Measurements from ENCODE around the gene HS6ST3. TPM values are rescaled to one million over a fixed set of nuclear protein-coding genes. Genes with fewer than 3 reads are reported as not detected.

The HS6ST3 gene
- total and polyA plus RNA-seq, 9 of the 15 experiments (the other 6 are each of a cell fraction or from before 2014, with no cell fraction given) = not detected

GRCh38 chr13:96130818-96131340 is 41.0 kb downstream of the HS6ST3 start:
- H3K79me2 ChIP-seq (ENCODE audit: control insufficient read depth, insufficient read depth, low read length) = no peaks in the 10 kb centered on the region
- intact Hi-C loops (cut with micrococcal nuclease) = no loop called here
- WGBS (ENCODE audit: insufficient coverage, low coverage, missing lambda C conversion rate) = 0% methylated on average over 3 of the region's 3 CpGs
- ChIA-PET CTCF (ENCODE audit: low intra/inter-chr PET ratio) (no interaction called here), POLR2A (no interaction called here)
- no peak for TF ChIP-seq PKNOX1 (IDR thresholded peaks at IDR 0.05)
- TF ChIP-seq MITF (IDR thresholded peaks at IDR 0.05) = no peak
- TF ChIP-seq ZNF57 (CRISPR knock-in tag; IDR thresholded peaks at IDR 0.05) = no peak
- no peak for TF ChIP-seq ZBTB12 (CRISPR knock-in tag; IDR thresholded peaks at IDR 0.05)
- no peak for TF ChIP-seq NRF1 (conservative IDR thresholded peaks at IDR 0.05 in 1 of 2, IDR thresholded peaks at IDR 0.05 in 1 of 2)
- no peak for TF ChIP-seq ARID3B (CRISPR knock-in tag; IDR thresholded peaks at IDR 0.05; ENCODE audit: borderline replicate concordance)
- TF ChIP-seq RBM25 (IDR thresholded peaks at IDR 0.05; ENCODE audit: low read depth, low read length, severe bottlenecking) = no peak
- no peak for TF ChIP-seq ZNF75A (CRISPR knock-in tag; IDR thresholded peaks at IDR 0.05)
- no peak for TF ChIP-seq HIVEP1 (CRISPR knock-in tag; IDR thresholded peaks at IDR 0.05)
- TF ChIP-seq GTF2E2 (tag; IDR thresholded peaks at IDR 0.05) = no peak
- TF ChIP-seq TGIF2 (CRISPR knock-in tag; IDR thresholded peaks at IDR 0.05) = no peak
- no peak for TF ChIP-seq KDM4B (IDR thresholded peaks at IDR 0.05; ENCODE audit: borderline replicate concordance in 2 of 2, low read depth in 1 of 2)
- TF ChIP-seq ZNF431 (CRISPR knock-in tag; IDR thresholded peaks at IDR 0.05) = no peak
- TF ChIP-seq SOX6 (IDR thresholded peaks at IDR 0.05) = no peak
- H3K4me1 ChIP-seq (replicated peaks in 1 of 2; ENCODE audit: control insufficient read depth in 2 of 2, insufficient read depth in 2 of 2, low read length in 2 of 2) = no peaks in the 10 kb centered on the region
- H3K9ac ChIP-seq (ENCODE audit: insufficient read depth in 1 of 2, low read depth in 2 of 2, low read length in 2 of 2) = no peak overlapping the region
- H3K27ac ChIP-seq (ENCODE audit: extremely low read depth, low read depth, low read length) = no peak overlapping the region
- H4K20me1 ChIP-seq (replicated peaks; ENCODE audit: control insufficient read depth, insufficient read depth, low read length) = no peaks in the 10 kb centered on the region
- H3K4me2 ChIP-seq (ENCODE audit: insufficient read depth, low read length) = no peak overlapping the region
- FAIRE-seq = no peak
- no peak overlapping the region for H2AFZ ChIP-seq (ENCODE audit: low read depth, low read length)
- H3K36me3 ChIP-seq (ENCODE audit: control insufficient read depth, insufficient read depth, low read length) = no peaks in the 10 kb centered on the region
- ATAC-seq = no peak
- no peaks in the 10 kb centered on the region for H3K27me3 ChIP-seq (ENCODE audit: control insufficient read depth in 2 of 2, insufficient read depth in 2 of 2, low read length in 2 of 2)
- in situ Hi-C loops (cut with MboI) = no loop called here
- no TSS peak for BruUV-seq (replicated peaks)
- no peak for DNase-seq (ENCODE audit: extremely low read depth in 1 of 4, low spot score in 3 of 4)
- H3K4me3 ChIP-seq = no peak overlapping the region
- H3K9me1 ChIP-seq (ENCODE audit: control insufficient read depth, insufficient read depth, low read length) = no peaks in the 10 kb centered on the region
- H3K9me3 ChIP-seq (replicated peaks; ENCODE audit: control insufficient read depth, insufficient read depth, low read depth, low read length) = no peaks in the 10 kb centered on the region
